DMS79 treated with DMSO at 0.1 percent for 48 hours (cell line): ENCODE results near the gene MS4A2.
"Not testable (repeated sequence)": the region's sequence is repeated elsewhere in the genome, so short reads cannot be mapped to it uniquely, and the experiment has no call there.

ENCODE experiments used
- DNase-seq: peaks from one replicate; lab custom pipeline; 2025; lab: John Stamatoyannopoulos, UW

The MS4A2 gene

GRCh38 chr11:60088364-60088763 is at the start of gene MS4A2:
MS4A2 (plus strand) TSS chr11:60088664; CDS start chr11:60088766, 102 bp downstream.
- no peak for DNase-seq

GRCh38 chr11:60040109-60040508 is 48.4 kb upstream of the MS4A2 start, which contains the start of gene OOSP2:
OOSP2 (plus strand) TSS chr11:60040409; CDS start chr11:60040460, 51 bp downstream.
- DNase-seq: no peak

GRCh38 chr11:60050422-60050821 is 38.0 kb upstream of the MS4A2 start:
- DNase-seq: not testable (repeated sequence)

GRCh38 chr11:60050839-60051238 is 37.6 kb upstream of the MS4A2 start:
- DNase-seq: not testable (repeated sequence)

GRCh38 chr11:60056349-60056969 is 32.0 kb upstream of the MS4A2 start, which contains the start of gene MS4A3:
MS4A3 (plus strand) TSS chr11:60056665; CDS start chr11:60061161, 4,496 bp downstream.
- no peak for DNase-seq

GRCh38 chr11:60059052-60059451 is 29.4 kb upstream of the MS4A2 start:
- no peak for DNase-seq

GRCh38 chr11:60059521-60060240 is 28.8 kb upstream of the MS4A2 start:
- no peak for DNase-seq

GRCh38 chr11:60064111-60064510 is 24.4 kb upstream of the MS4A2 start:
- no peak for DNase-seq

- DNase-seq: no peak
These were observed 22.7 kb upstream of the MS4A2 start for GRCh38 chr11:60065801-60066200.

- no peak for DNase-seq
These were observed 19.0 kb upstream of the MS4A2 start for GRCh38 chr11:60069450-60069849.

- not testable (repeated sequence) for DNase-seq
These were observed 16.8 kb upstream of the MS4A2 start for GRCh38 chr11:60071644-60072043.

GRCh38 chr11:60077216-60077817 is 11.1 kb upstream of the MS4A2 start:
- no peak for DNase-seq

- no peak for DNase-seq
These were observed 10.5 kb upstream of the MS4A2 start for GRCh38 chr11:60077981-60078380.

GRCh38 chr11:60078745-60079144 is 9.7 kb upstream of the MS4A2 start:
- no peak for DNase-seq

- no peak for DNase-seq
These were observed 7.9 kb upstream of the MS4A2 start for GRCh38 chr11:60080535-60080934.

- DNase-seq: no peak
These were observed 3.7 kb upstream of the MS4A2 start for GRCh38 chr11:60084631-60085273.

- DNase-seq: no peak
These were observed 2.6 kb upstream of the MS4A2 start for GRCh38 chr11:60085909-60086308.

- DNase-seq: no peak
These were observed 1.2 kb upstream of the MS4A2 start for GRCh38 chr11:60087239-60087638.

GRCh38 chr11:60095477-60096120 is 7.1 kb downstream of the MS4A2 start:
- no peak for DNase-seq

GRCh38 chr11:60097189-60097588 is 8.7 kb downstream of the MS4A2 start:
- no peak for DNase-seq

- no peak for DNase-seq
These were observed 10.0 kb downstream of the MS4A2 start for GRCh38 chr11:60098508-60098907.

- no peak for DNase-seq
These were observed 12.1 kb downstream of the MS4A2 start for GRCh38 chr11:60100516-60100915.
